Measurements from ENCODE around the gene CEP20. TPM values are rescaled to one million over a fixed set of nuclear protein-coding genes. Genes with fewer than 3 reads are reported as not detected.
A peak's percentile ranks its signal among the peaks of the same experiment; 100 is the strongest.

The CEP20 gene
- total and polyA plus RNA-seq, 4 experiments from 2014 or later: 22.3 to 42.0 (median 29.1) TPM

GRCh38 chr16:15897834-15898254 lies 9.4 kb upstream of the CEP20 start:
- Histone ChIP-seq H3K4me1 (ENCODE audit: insufficient read depth, low read length) (peaks cover 5% of the 10 kb centered on the region), H3K36me3 (ENCODE audit: insufficient read depth, low read length) (no peaks in the 10 kb centered on the region), H3K27ac (ENCODE audit: low read depth, low read length) (no peak overlapping the region), H3K4me3 (ENCODE audit: low read length in 2 of 2) (no peak overlapping the region), H3K9me3 (ENCODE audit: control insufficient read depth in 1 of 2, low read length in 2 of 2) (no peaks in the 10 kb centered on the region), H3K27me3 (ENCODE audit: insufficient read depth, low read length) (no peaks in the 10 kb centered on the region)
- DNase-seq: no peak
- Mint-ChIP-seq H3K27me3 (no peaks in the 10 kb centered on the region), H3K4me3 (no peak overlapping the region), H3K36me3 (no peaks in the 10 kb centered on the region), H3K27ac (peak overlapping the region in 1 of 7 donors; percentile 59), H3K4me1 (peaks cover 0 to 6% (median 0%) of the 10 kb centered on the region in 4 donors), H3K9me3 (peaks cover 0 to 2% (median 0%) of the 10 kb centered on the region in 8 donors)
- intact Hi-C loops (cut with micrococcal nuclease): no loop called here
- CTCF ChIA-PET (ENCODE audit: partially characterized antibody): no interaction called here
- POLR2A ChIA-PET (ENCODE audit: partially characterized antibody): interaction anchor here (1.3 kb wide), 1 partner anchor 10 kb away, joined by 5 read pairs; the partner anchor contains the start of gene CEP20

- POLR2A ChIA-PET (ENCODE audit: partially characterized antibody): no interaction called here
- H3K4me1 ChIP-seq (ENCODE audit: insufficient read depth, low read length): peaks cover 5% of the 10 kb centered on the region
- CTCF ChIA-PET (ENCODE audit: partially characterized antibody): no interaction called here
- H3K36me3 ChIP-seq (ENCODE audit: insufficient read depth, low read length): no peaks in the 10 kb centered on the region
- H3K9me3 Mint-ChIP-seq: peaks cover 0 to 2% (median 0%) of the 10 kb centered on the region in 8 donors
- no peak overlapping the region for H3K27ac ChIP-seq (ENCODE audit: low read depth, low read length)
- no peak overlapping the region for H3K4me3 ChIP-seq (ENCODE audit: low read length in 2 of 2)
- H3K27me3 ChIP-seq (ENCODE audit: insufficient read depth, low read length): no peaks in the 10 kb centered on the region
- no peaks in the 10 kb centered on the region for H3K36me3 Mint-ChIP-seq
- no peak for DNase-seq
- intact Hi-C loops (cut with micrococcal nuclease): no loop called here
- no peak overlapping the region for H3K4me3 Mint-ChIP-seq
- H3K4me1 Mint-ChIP-seq: peaks cover 0 to 6% (median 0%) of the 10 kb centered on the region in 4 donors
- H3K27me3 Mint-ChIP-seq: no peaks in the 10 kb centered on the region
- no peak overlapping the region for H3K27ac Mint-ChIP-seq
- no peaks in the 10 kb centered on the region for H3K9me3 ChIP-seq (ENCODE audit: control insufficient read depth in 1 of 2, low read length in 2 of 2)
These were observed 8.8 kb upstream of the CEP20 start for GRCh38 chr16:15897121-15897780.

GRCh38 chr16:15894571-15895374 lies 6.4 kb upstream of the CEP20 start:
- DNase-seq: no peak
- peaks cover 0 to 4% (median 0%) of the 10 kb centered on the region in 8 donors for H3K9me3 Mint-ChIP-seq
- ChIA-PET POLR2A (ENCODE audit: partially characterized antibody) (no interaction called here), CTCF (ENCODE audit: partially characterized antibody) (no interaction called here)
- H3K36me3 Mint-ChIP-seq: no peaks in the 10 kb centered on the region
- Histone ChIP-seq H3K9me3 (ENCODE audit: control insufficient read depth in 1 of 2, low read length in 2 of 2) (no peaks in the 10 kb centered on the region), H3K4me3 (ENCODE audit: low read length in 2 of 2) (no peak overlapping the region), H3K36me3 (ENCODE audit: insufficient read depth, low read length) (no peaks in the 10 kb centered on the region), H3K27me3 (ENCODE audit: insufficient read depth, low read length) (no peaks in the 10 kb centered on the region), H3K27ac (ENCODE audit: low read depth, low read length) (no peak overlapping the region), H3K4me1 (ENCODE audit: insufficient read depth, low read length) (peaks cover 4% of the 10 kb centered on the region)
- intact Hi-C loops (cut with micrococcal nuclease): no loop called here
- H3K27ac Mint-ChIP-seq: no peak overlapping the region
- H3K4me3 Mint-ChIP-seq: no peak overlapping the region
- peaks cover 0 to 5% (median 0%) of the 10 kb centered on the region in 4 donors for H3K4me1 Mint-ChIP-seq
- H3K27me3 Mint-ChIP-seq: no peaks in the 10 kb centered on the region

GRCh38 chr16:15891508-15891907 lies 3.1 kb upstream of the CEP20 start:
- no peak overlapping the region for H3K4me3 ChIP-seq (ENCODE audit: low read length in 2 of 2)
- CTCF ChIA-PET (ENCODE audit: partially characterized antibody): no interaction called here
- Mint-ChIP-seq H3K36me3 (peaks cover 0 to 8% of the 10 kb centered on the region in 2 donors), H3K9me3 (peaks cover 0 to 3% (median 0%) of the 10 kb centered on the region in 8 donors), H3K27me3 (no peaks in the 10 kb centered on the region), H3K4me1 (peaks cover 8 to 21% (median 19%) of the 10 kb centered on the region in 4 donors), H3K27ac (no peak overlapping the region), H3K4me3 (no peak overlapping the region)
- POLR2A ChIA-PET (ENCODE audit: partially characterized antibody): no interaction called here
- H3K9me3 ChIP-seq (ENCODE audit: control insufficient read depth in 1 of 2, low read length in 2 of 2): no peaks in the 10 kb centered on the region
- no peaks in the 10 kb centered on the region for H3K27me3 ChIP-seq (ENCODE audit: insufficient read depth, low read length)
- H3K4me1 ChIP-seq (ENCODE audit: insufficient read depth, low read length): peaks cover 20% of the 10 kb centered on the region
- DNase-seq: no peak
- intact Hi-C loops (cut with micrococcal nuclease): no loop called here
- H3K36me3 ChIP-seq (ENCODE audit: insufficient read depth, low read length): no peaks in the 10 kb centered on the region
- H3K27ac ChIP-seq (ENCODE audit: low read depth, low read length): no peak overlapping the region

GRCh38 chr16:15887283-15887682 lies 1.1 kb downstream of the CEP20 start:
- no peak for DNase-seq
- Mint-ChIP-seq H3K27ac (peak overlapping the region in 4 of 7 donors; percentile 74 to 98 (median 90)), H3K9me3 (peaks cover 0 to 2% (median 0%) of the 10 kb centered on the region in 8 donors), H3K4me3 (peak overlapping the region; percentile 98 to 100 (median 100)), H3K36me3 (peaks cover 10 to 21% of the 10 kb centered on the region in 2 donors), H3K27me3 (no peaks in the 10 kb centered on the region), H3K4me1 (peaks cover 21 to 39% (median 31%) of the 10 kb centered on the region in 4 donors)
- Histone ChIP-seq H3K36me3 (ENCODE audit: insufficient read depth, low read length) (peaks cover 3% of the 10 kb centered on the region), H3K27ac (ENCODE audit: low read depth, low read length) (peak overlapping the region; percentile 88), H3K27me3 (ENCODE audit: insufficient read depth, low read length) (no peaks in the 10 kb centered on the region), H3K4me1 (ENCODE audit: insufficient read depth, low read length) (peaks cover 30% of the 10 kb centered on the region), H3K4me3 (ENCODE audit: low read length in 2 of 2) (peak overlapping the region; percentile 94 to 99), H3K9me3 (ENCODE audit: control insufficient read depth in 1 of 2, low read length in 2 of 2) (no peaks in the 10 kb centered on the region)
- CTCF ChIA-PET (ENCODE audit: partially characterized antibody): interaction anchor here (1.2 to 2.6 kb wide), 4 partner anchors 8 to 240 kb away, joined by 3 to 14 read pairs (median 4); no protein-coding TSS in a partner anchor
- intact Hi-C loops (cut with micrococcal nuclease): loop anchor here (5.0 kb wide), 1 partner anchor 245 kb away; the partner anchor contains the start of gene MARF1
- POLR2A ChIA-PET (ENCODE audit: partially characterized antibody): interaction anchor here (1.6 to 1.9 kb wide), 3 partner anchors 63 to 158 kb away, joined by 4 to 11 read pairs (median 5); no protein-coding TSS in a partner anchor

DNA sequence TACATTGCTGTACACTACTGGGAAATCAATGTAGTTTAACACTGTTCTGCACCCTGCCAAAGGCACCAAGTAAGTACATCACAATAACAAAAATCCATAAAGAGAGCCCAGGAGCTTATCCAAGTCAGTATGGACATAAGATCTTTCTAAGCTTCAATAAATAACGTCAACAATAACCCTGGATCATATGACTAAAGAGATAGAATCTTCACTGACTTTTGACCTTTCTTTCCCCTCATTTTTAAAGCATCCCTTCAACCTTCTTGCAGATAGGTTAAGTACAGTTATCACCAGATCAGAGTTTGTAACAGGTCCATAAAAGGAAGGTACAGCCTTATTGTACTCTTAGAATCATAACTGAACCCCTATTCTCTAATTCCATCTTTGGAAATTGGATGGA lies 2.3 kb downstream of the CEP20 start:
- no peak for DNase-seq
- Histone ChIP-seq H3K9me3 (ENCODE audit: control insufficient read depth in 1 of 2, low read length in 2 of 2) (no peaks in the 10 kb centered on the region), H3K4me3 (ENCODE audit: low read length in 2 of 2) (no peak overlapping the region), H3K27ac (ENCODE audit: low read depth, low read length) (no peak overlapping the region), H3K36me3 (ENCODE audit: insufficient read depth, low read length) (peaks cover 14% of the 10 kb centered on the region), H3K4me1 (ENCODE audit: insufficient read depth, low read length) (peaks cover 30% of the 10 kb centered on the region), H3K27me3 (ENCODE audit: insufficient read depth, low read length) (no peaks in the 10 kb centered on the region)
- Mint-ChIP-seq H3K4me3 (peak overlapping the region; percentile 1 to 78 (median 51)), H3K4me1 (peaks cover 21 to 39% (median 31%) of the 10 kb centered on the region in 4 donors), H3K27ac (peak overlapping the region in 3 of 7 donors; percentile 0 to 23 (median 15)), H3K9me3 (peaks cover 0 to 2% (median 0%) of the 10 kb centered on the region in 8 donors), H3K36me3 (peaks cover 16 to 30% of the 10 kb centered on the region in 2 donors), H3K27me3 (no peaks in the 10 kb centered on the region)
- ChIA-PET CTCF (ENCODE audit: partially characterized antibody) (interaction anchor here (1.2 kb wide), 1 partner anchor 12 kb away, joined by 7 read pairs; no protein-coding TSS in a partner anchor), POLR2A (ENCODE audit: partially characterized antibody) (no interaction called here)
- intact Hi-C loops (cut with micrococcal nuclease): loop anchor here (5.0 kb wide), 1 partner anchor 244 kb away; the partner anchor contains the start of gene MARF1

- Histone ChIP-seq H3K36me3 (ENCODE audit: insufficient read depth, low read length) (peaks cover 14% of the 10 kb centered on the region), H3K27me3 (ENCODE audit: insufficient read depth, low read length) (no peaks in the 10 kb centered on the region), H3K4me3 (ENCODE audit: low read length in 2 of 2) (no peak overlapping the region), H3K4me1 (ENCODE audit: insufficient read depth, low read length) (peaks cover 30% of the 10 kb centered on the region), H3K27ac (ENCODE audit: low read depth, low read length) (no peak overlapping the region), H3K9me3 (ENCODE audit: control insufficient read depth in 1 of 2, low read length in 2 of 2) (no peaks in the 10 kb centered on the region)
- Mint-ChIP-seq H3K36me3 (peaks cover 16 to 30% of the 10 kb centered on the region in 2 donors), H3K27ac (peak overlapping the region in 2 of 7 donors; percentile 0 to 5), H3K4me3 (peak overlapping the region in 2 of 8 donors; percentile 1 to 3), H3K4me1 (peaks cover 21 to 39% (median 31%) of the 10 kb centered on the region in 4 donors), H3K27me3 (no peaks in the 10 kb centered on the region), H3K9me3 (no peaks in the 10 kb centered on the region)
- ChIA-PET CTCF (ENCODE audit: partially characterized antibody) (interaction anchor here (1.2 kb wide), 1 partner anchor 11 kb away, joined by 7 read pairs; no protein-coding TSS in a partner anchor), POLR2A (ENCODE audit: partially characterized antibody) (no interaction called here)
- DNase-seq: no peak
- intact Hi-C loops (cut with micrococcal nuclease): loop anchor here (5.0 kb wide), 1 partner anchor 243 kb away; the partner anchor contains the start of gene MARF1
These were observed 2.8 kb downstream of the CEP20 start for GRCh38 chr16:15885560-15886001.

All from CD4-positive, alpha-beta memory T cell (primary cell).